Gastroesophageal sphincter (tissue), 4 donors: ENCODE results near the gene FRZB. TPM values are rescaled to one million over a fixed set of nuclear protein-coding genes. Genes with fewer than 3 reads are reported as not detected.
"Not testable (repeated sequence)": the region's sequence is repeated elsewhere in the genome, so short reads cannot be mapped to it uniquely, and the experiment has no call there.

Experiments used
- ATAC-seq: fragments of 150-250 bp; one replicate; pipeline ENCODE4 v1.9.1; 2016; ENCODE audit warnings: mild to moderate bottlenecking, moderate library complexity
- H3K27ac ChIP-seq, 4 donors: fragments of 200-600 bp; sonication (generic) in 3 of 4; 1 replicate in 3 of 4; 2 replicates in 1 of 4; pipeline ENCODE4 v1.5.1; 2016 to 2019
- H3K27me3 ChIP-seq: fragments of 200-600 bp; sonication (generic); one replicate; pipeline ENCODE4 v1.5.1; 2019
- H3K36me3 ChIP-seq, 2 donors: fragments of 200-600 bp; sonication (generic); one replicate each; pipeline ENCODE4 v1.5.1; 2019; ENCODE audit warnings: control low read depth in 1 of 2
- H3K4me1 ChIP-seq, 3 donors: fragments of 200-600 bp; sonication (generic); 1 replicate in 2 of 3; 2 replicates in 1 of 3; pipeline ENCODE4 v1.5.1; 2016 to 2019; ENCODE audit warnings: control low read depth in 2 of 3
- H3K4me3 ChIP-seq, 2 donors: fragments of 200-600 bp; sonication (generic); one replicate each; pipeline ENCODE4 v1.5.1; 2019; ENCODE audit warnings: mild to moderate bottlenecking in 1 of 2, moderate library complexity in 1 of 2
- H3K9me3 ChIP-seq, 3 donors: fragments of 200-600 bp; sonication (generic); one replicate each; pipeline ENCODE4 v1.5.1; 2017 to 2019; ENCODE audit warnings: control low read depth in 2 of 3
- CTCF ChIP-seq, 4 experiments: fragments of 200-600 bp in 2 of 4; fragments of 450-650 bp in 2 of 4; sonication (generic) in 1 of 4; IDR thresholded peaks; one replicate each; pipeline ENCODE4 v1.5.1; 2017 to 2019; ENCODE audit warnings: antibody characterized with exemption in 4 of 4, mild to moderate bottlenecking in 2 of 4, moderate library complexity in 2 of 4
- EP300 ChIP-seq: sonication (generic); formaldehyde crosslinking; IDR thresholded peaks from one replicate; pipeline ENCODE4 v1.6.1; 2017; ENCODE audit warnings: antibody characterized with exemption, mild to moderate bottlenecking
- POLR2A ChIP-seq, 2 donors: fragments of 450-650 bp; IDR thresholded peaks; one replicate each; pipeline ENCODE4 v1.6.1; 2017; ENCODE audit warnings: antibody characterized with exemption in 2 of 2, mild to moderate bottlenecking in 2 of 2, moderate library complexity in 1 of 2
- POLR2AphosphoS5 ChIP-seq: sonication (generic); formaldehyde crosslinking; IDR thresholded peaks from one replicate; pipeline ENCODE4 v1.6.1; 2017; ENCODE audit warnings: antibody characterized with exemption
- WGBS, 2 donors: methylation state at CpG; one replicate each; pipeline ENCODE4 v1.1.5; 2018; ENCODE audit warnings: low coverage in 1 of 2; 5-methylcytosine and 5-hydroxymethylcytosine counted together
- total RNA-seq, 4 donors: library from RNA; depleted of rRNA; stranded (reverse); fragments of >200 nt; gene quantifications; one replicate each; pipeline ENCODE4 v1.1.0, GENCODE V29; 2016

FRZB gene
- total RNA-seq, 4 donors from 2014 or later = 8.5 to 88.4 (median 18.6) TPM

- H3K4me1 ChIP-seq = peaks cover 0 to 4% (median 0%) of the 10 kb centered on the region in 3 donors
- H3K4me3 ChIP-seq = no peak overlapping the region
- TF ChIP-seq POLR2A (IDR thresholded peaks at IDR 0.05) = no peak
- no peak for TF ChIP-seq POLR2AphosphoS5
- no peak for TF ChIP-seq EP300
- no peak for TF ChIP-seq CTCF (IDR thresholded peaks at IDR 0.05)
- ATAC-seq = no peak
- H3K9me3 ChIP-seq = no peaks in the 10 kb centered on the region
- no peak overlapping the region for H3K27ac ChIP-seq
- H3K27me3 ChIP-seq = no peaks in the 10 kb centered on the region
- no peaks in the 10 kb centered on the region for H3K36me3 ChIP-seq
- 94 to 100% methylated on average over 1 of the region's 1 CpG for WGBS, 2 donors
Measured at GRCh38 chr2:182897137-182897536, 30.7 kb upstream of the FRZB start.

GRCh38 chr2:182895798-182896197, 29.4 kb upstream of the FRZB start:
- TF ChIP-seq EP300 (no peak), CTCF (IDR thresholded peaks at IDR 0.05) (no peak), POLR2A (IDR thresholded peaks at IDR 0.05) (no peak), POLR2AphosphoS5 (no peak)
- Histone ChIP-seq H3K9me3 (no peaks in the 10 kb centered on the region), H3K4me1 (peaks cover 0 to 4% (median 0%) of the 10 kb centered on the region in 3 donors), H3K27ac (no peak overlapping the region), H3K4me3 (no peak overlapping the region), H3K27me3 (no peaks in the 10 kb centered on the region), H3K36me3 (no peaks in the 10 kb centered on the region)
- WGBS, 2 donors = 88 to 90% methylated on average over 6 of the region's 6 CpGs
- ATAC-seq = no peak

GRCh38 chr2:182895169-182895568, 28.7 kb upstream of the FRZB start:
- no peak for ATAC-seq
- peak overlapping the region in 1 of 4 donors; percentile 51 for H3K27ac ChIP-seq
- H3K27me3 ChIP-seq = no peaks in the 10 kb centered on the region
- H3K4me1 ChIP-seq = peaks cover 0 to 4% (median 0%) of the 10 kb centered on the region in 3 donors
- no peak for TF ChIP-seq POLR2A (IDR thresholded peaks at IDR 0.05)
- no peak for TF ChIP-seq EP300
- TF ChIP-seq POLR2AphosphoS5 = no peak
- no peak overlapping the region for H3K4me3 ChIP-seq
- H3K36me3 ChIP-seq = no peaks in the 10 kb centered on the region
- WGBS, 2 donors = 88 to 90% methylated on average over 2 to 4 of the region's 4 CpGs
- no peaks in the 10 kb centered on the region for H3K9me3 ChIP-seq

- Histone ChIP-seq H3K9me3 (no peaks in the 10 kb centered on the region), H3K27me3 (no peaks in the 10 kb centered on the region), H3K36me3 (no peaks in the 10 kb centered on the region), H3K4me1 (peaks cover 0 to 4% (median 0%) of the 10 kb centered on the region in 3 donors), H3K27ac (peak overlapping the region in 1 of 4 donors; percentile 53), H3K4me3 (no peak overlapping the region)
- peak; percentile 57 for ATAC-seq
- TF ChIP-seq POLR2AphosphoS5 (no peak), EP300 (no peak), POLR2A (IDR thresholded peaks at IDR 0.05) (no peak), CTCF (IDR thresholded peaks at IDR 0.05) (no peak)
- WGBS, 2 donors = 79 to 97% methylated on average over 1 to 4 of the region's 9 CpGs
Measured at GRCh38 chr2:182894174-182894573, 27.7 kb upstream of the FRZB start.

GRCh38 chr2:182893666-182894065, 27.2 kb upstream of the FRZB start:
- Histone ChIP-seq H3K4me3 (no peak overlapping the region), H3K36me3 (no peaks in the 10 kb centered on the region), H3K27me3 (no peaks in the 10 kb centered on the region), H3K4me1 (peaks cover 0 to 4% (median 0%) of the 10 kb centered on the region in 3 donors), H3K9me3 (no peaks in the 10 kb centered on the region), H3K27ac (peak overlapping the region in 1 of 4 donors; percentile 53)
- ATAC-seq = peak; percentile 7
- WGBS, 2 donors = 94 to 100% methylated on average over 2 to 4 of the region's 11 CpGs
- TF ChIP-seq CTCF (IDR thresholded peaks at IDR 0.05) = no peak
- TF ChIP-seq POLR2AphosphoS5 = no peak
- TF ChIP-seq POLR2A (IDR thresholded peaks at IDR 0.05) = no peak
- no peak for TF ChIP-seq EP300

GRCh38 chr2:182893035-182893434, 26.6 kb upstream of the FRZB start:
- H3K27me3 ChIP-seq, H3K4me1 ChIP-seq, H3K9me3 ChIP-seq, H3K36me3 ChIP-seq, H3K4me3 ChIP-seq, H3K27ac ChIP-seq, ATAC-seq: not testable (repeated sequence)
- WGBS, 2 donors = 88 to 100% methylated on average over 2 to 6 of the region's 7 CpGs
